ENCODE measurements around the gene PRAMEF10.
"Not testable (repeated sequence)": the region's sequence is repeated elsewhere in the genome, so short reads cannot be mapped to it uniquely, and the experiment has no call there.

PRAMEF10 gene, protein sequence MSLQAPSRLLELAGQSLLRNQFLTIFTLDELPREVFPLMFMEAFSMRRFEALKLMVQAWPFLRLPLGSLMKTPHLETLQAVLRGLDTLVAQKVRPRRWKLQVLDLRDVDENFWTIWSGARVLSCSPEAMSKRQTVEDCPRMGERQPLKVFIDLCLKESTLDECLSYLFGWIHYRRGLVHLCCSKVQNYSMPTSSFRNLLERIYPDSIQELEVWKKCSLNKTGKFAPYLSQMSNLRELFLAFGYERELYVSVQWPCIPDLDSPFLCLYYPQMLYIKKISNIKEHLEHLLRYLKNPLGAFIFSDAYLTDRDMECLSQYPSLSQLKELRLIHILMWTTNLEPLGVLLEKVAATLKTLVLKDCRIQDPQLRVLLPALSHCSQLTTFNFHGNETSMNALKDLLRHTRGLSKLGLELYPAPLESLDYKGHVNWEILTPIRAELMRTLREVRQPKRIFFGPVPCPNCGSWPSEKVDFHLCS

DNA sequence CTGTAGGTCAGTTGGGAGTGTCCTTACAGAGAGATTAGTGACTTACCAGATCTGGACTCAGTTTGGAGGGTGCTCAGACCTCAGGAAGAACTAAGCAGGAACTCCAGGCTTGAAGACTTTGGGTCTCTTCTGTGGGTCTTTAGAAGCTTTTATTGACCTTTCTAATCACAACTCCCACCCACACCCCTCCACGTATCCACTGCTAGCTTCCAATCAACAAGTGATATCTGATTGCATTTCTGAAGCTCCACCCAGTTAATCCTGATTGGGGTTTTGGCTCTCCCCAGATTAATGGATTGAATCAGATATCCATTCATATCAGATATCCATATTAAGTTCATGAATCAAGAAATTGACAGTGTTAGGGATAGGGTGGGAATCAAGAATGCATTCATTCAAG is at the start of gene PRAMEF10:
PRAMEF10 (minus strand) TSS at position 101 of the 400 bp plus-strand sequence. CDS start 2,423 bp downstream, outside the sequence.
- not testable (repeated sequence) for DNase-seq

DNA sequence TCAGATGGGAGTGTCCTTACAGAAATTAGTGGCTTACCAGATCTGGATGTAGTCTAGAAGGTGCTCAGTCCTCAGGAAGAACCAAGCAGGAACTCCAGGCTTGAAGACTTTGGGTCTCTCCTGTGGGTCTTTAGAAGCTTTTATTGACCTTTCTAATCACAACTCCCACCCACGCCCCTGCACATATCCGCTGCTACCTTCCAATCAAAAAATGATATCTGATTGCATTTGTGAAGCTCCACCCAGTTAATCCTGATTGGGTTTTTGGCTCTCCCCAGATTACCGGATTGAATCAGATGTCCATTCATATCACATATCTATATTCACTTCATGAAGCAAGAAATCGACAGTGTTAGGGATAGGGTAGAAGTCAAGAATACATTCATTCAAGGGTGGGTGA is 49.4 kb upstream of the PRAMEF10 start, which contains the start of gene PRAMEF6:
PRAMEF6 (minus strand) TSS at position 101 of the 400 bp plus-strand sequence. CDS start 5,062 bp downstream, outside the sequence.
- DNase-seq, result not testable (repeated sequence)

DNA sequence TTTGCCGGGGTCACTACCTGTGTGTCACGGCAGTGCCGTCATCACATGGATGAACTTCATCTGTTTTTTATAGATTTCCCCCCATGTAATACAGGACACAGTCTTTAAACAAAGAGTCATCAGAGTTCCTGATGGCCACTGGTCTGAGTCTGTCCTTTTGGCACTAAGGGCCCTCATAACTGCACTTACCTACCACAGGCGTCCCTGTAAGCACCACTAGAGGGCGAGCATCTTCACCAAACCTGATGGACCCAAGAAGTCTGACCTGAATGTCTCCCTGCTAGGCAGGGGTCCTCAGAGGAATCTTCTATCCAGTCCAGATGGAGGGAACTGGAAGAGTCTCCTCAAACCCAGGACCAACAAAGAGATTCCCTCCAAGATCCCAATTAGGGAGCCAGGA is 26.3 kb upstream of the PRAMEF10 start:
- not testable (repeated sequence) for DNase-seq

DNA sequence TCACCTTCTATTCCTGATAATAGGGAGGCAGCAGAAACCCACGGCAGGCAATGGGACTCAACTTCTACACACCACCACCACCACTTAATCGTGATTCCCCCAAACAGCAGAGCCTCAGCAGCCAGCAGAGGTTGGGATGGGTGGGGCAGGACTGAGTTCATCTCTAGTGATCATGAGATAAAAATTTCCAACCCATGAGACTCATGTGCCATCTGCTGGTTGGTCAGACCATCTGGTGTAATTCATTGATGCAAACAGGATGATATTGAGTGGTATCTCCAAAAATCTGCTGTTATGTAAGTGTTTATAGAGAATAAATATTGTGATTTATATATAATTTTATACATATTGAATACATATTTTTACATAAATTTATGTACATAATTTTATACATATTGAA is 23.7 kb upstream of the PRAMEF10 start:
- not testable (repeated sequence) for DNase-seq

DNA sequence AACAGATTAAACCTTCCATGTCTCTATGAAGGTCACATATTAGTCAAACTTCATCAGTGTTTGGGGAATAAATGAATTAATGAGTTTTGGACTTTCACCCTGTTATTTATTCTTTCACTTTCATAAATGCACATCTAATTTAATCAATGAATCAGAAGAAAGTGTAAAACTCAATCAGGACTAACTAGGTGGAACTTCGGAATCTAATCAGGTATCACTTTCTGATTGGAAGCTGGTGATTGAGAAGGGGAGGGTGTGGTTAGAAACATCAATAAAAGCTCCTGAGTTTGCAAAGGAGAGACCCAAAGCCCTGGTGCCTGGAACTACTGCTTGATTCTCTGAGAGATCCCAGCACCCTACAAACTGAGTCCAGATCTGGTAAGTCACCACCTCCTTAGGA is 18.2 kb upstream of the PRAMEF10 start, which contains the start of gene PRAMEF7:
PRAMEF7 (plus strand) TSS at position 301 of the 400 bp plus-strand sequence. CDS start 1,083 bp downstream, outside the sequence.
- DNase-seq, result not testable (repeated sequence)

DNA sequence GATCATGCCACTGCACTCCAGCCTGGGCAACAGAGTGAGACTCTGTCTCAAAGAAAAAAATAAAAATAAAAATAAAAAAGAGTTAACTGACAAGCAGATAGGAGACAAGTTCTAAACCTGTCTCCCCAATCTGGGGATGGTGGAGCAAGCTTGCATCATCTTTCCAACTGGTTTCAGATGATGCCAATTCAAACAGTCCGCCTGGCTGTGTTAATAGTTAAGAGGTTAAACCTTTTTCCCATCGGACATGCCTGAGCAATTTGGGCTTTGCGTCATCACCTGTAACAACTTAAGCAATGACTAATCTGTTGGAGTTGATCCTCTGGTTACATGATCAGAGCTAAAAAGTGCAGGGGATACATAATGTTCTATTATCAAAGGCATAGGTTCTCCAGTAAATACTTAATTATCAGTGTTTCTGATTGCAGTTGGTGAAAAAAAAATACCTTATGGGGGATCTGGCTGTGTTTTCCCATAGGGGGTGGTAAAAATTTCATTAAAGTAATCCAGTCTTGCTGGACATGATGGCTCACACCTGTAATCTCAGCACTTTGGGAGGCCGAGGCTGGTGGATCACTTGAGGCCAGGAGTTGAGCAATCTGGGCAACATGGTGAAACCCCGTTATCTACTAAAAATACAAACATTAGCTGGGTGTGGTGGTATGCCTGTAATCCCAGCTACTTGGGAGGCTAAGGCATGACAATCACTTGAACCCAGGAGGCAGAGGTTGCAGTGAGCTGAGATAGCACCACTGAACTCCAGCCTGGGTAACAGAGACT is 5.9 kb upstream of the PRAMEF10 start:
- not testable (repeated sequence) for DNase-seq

DNA sequence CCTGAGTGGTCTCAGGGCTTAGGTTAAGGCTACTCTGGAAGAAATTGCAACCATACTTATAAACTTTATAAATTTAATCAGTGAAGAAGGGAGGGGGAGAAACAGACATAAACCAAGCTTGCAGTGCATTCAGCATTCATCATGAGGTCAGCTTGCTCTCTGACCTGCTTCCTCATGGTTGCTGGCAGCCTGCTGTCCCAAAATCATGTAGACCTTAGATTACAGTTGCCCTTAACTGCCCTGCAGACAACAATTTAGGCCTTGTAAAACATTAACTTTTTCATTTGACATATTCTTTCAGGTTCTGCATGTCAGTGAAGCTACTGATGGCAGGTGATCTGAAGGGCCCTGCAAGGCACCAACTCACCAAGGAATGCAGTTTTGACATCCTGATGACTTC is 1.1 kb upstream of the PRAMEF10 start:
- not testable (repeated sequence) for DNase-seq

DNA sequence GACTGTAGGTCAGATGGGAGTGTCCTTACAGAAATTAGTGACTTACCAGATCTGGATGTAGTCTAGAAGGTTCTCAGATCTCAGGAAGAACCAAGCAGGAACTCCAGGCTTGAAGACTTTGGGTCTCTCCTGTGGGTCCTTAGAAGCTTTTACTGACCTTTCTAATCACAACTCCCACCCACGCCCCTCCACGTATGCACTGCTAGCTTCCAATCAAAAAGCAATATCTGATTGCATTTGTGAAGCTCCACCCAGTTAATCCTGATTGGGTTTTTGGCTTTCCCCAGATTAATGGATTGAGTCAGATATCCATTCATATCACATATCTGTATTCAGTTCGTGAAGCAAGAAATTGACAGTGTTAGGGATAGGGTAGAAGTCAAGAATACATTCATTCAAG is 12.0 kb downstream of the PRAMEF10 start, which contains the start of gene PRAMEF4:
PRAMEF4 (minus strand) TSS at position 101 of the 400 bp plus-strand sequence. CDS start 2,807 bp downstream, outside the sequence.
- not testable (repeated sequence) for DNase-seq

DNA sequence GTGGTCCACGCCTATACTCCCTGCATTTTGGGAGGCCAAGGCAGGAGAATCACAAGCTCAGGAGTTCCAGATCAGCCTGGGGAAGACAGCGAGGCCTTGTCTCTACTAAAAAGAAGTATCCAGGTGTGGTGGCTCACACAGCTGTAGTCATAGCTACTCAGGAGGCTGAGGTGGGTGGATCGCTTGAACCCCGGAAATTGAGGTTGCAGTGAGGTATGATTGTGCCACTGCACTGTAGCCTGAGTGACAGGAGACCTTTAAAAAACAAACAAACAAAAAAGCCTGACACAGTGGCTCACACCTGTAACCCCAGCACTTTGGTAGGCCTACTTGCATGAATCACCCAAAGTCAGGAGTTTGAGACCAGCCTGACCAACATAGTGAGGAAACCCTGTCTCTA is 19.6 kb downstream of the PRAMEF10 start:
- DNase-seq, result not testable (repeated sequence)

DNA sequence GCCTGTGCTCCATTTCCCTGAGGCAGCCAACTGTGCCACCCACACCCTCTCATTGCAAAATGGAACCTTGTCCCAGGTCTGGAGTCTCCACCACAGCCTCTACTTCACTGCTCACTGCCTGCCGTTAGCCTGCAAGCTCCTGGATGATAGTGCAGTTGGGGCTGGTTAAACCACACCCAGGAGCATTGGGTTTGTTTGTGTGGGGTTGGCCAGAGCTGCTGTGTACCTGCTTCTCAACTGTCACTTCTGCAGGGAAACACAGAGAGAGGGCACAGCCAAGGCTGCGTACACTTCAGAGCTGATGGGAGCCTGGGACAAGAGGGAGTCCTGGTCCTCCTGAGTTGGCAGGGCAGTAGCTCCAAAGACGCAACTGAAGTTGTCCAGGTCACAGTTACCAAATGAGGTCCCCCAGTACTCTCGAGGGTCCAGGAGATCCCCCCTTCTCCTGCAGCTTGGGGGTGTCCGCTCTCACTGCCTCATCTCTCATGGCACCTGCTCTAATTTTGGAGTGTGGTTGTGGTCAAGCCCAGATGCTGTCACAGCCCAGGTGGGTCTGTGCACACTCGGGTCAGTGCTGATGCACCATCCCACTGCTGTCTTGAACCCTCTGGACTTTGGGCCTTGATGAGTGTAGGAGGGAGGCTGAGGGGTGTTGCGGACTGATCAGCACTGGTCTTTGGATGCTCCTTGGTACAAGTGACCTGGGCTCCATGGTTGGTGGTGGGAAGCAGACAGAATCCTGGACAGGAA is 34.8 kb downstream of the PRAMEF10 start:
- not testable (repeated sequence) for DNase-seq

DNA sequence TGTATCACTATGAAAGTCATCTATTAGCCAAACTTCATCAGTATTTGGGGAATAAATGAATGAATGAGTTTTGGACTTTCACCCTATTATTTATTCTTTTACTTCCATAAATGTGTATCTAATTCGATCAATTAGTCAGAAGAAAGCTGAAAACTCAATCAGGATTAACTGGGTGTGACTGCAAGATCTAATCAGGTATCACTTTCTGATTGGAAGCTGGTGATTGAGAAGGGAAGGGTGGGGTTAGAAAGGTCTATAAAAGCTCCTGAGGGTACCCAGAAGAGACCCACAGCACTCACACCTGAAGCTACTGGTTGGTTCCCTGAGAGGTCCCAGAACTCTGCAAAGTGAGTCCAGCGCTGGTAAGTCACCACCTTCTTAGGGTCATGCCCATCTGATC is 41.3 kb downstream of the PRAMEF10 start, which contains the start of gene PRAMEF2:
PRAMEF2 (plus strand) TSS at position 301 of the 400 bp plus-strand sequence. CDS start 1,924 bp downstream, outside the sequence.
- not testable (repeated sequence) for DNase-seq

DNA sequence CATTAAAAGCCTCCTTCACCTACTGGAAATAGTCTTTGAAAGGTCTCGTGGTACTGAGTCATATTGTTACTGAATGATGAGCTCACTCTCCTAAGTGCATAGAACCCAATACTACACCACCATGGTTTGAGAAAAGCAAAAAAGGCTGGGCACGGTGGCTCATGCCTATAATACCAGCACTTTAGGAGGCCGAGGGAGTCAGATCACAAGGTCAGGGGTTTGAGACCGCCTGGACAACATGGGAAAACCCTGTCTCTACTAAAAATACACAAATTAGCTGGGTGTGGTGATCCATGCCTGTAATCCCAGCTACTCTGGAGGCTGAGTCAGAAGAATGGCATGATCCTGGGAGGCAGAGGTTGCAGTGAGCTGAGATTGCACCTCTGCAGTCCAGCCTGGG is 46.3 kb downstream of the PRAMEF10 start:
- no peak for DNase-seq

DNA sequence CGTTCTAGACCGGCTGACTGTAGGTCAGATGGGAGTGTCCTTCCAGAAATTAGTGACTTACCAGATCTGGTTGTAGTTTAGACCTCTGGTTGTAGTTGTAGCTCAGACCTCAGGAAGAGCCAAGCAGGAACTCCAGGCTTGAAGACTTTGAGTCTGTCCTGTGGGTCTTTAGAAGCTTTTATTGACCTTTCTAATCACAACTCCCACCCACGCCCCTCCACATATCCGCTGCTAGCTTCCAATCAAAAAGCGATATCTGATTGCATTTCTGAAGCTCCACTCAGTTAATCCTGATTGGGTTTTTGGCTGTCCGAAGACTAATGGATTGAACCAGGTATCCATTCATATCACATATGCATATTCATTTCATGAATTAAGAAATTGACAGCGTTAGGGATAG is 49.5 kb downstream of the PRAMEF10 start, which contains the start of gene HNRNPCL1:
HNRNPCL1 (minus strand) TSS at position 101 of the 400 bp plus-strand sequence. CDS start 431 bp downstream, outside the sequence.
- not testable (repeated sequence) for DNase-seq

Measured in CD4-positive, alpha-beta T cell treated with Interleukin-12 subunit alpha and Interleukin-12 subunit beta, for 1 hour (primary cell).